Superior temporal gyrus (tissue), 1 donor: ENCODE data around the gene CALML6.

Source experiments
- DNase-seq: peaks from one replicate; pipeline ENCODE4 v3.0.0-alpha.2; 2016; ENCODE audit errors: extremely low spot score

Gene CALML6

GRCh38 chr1:1942753-1943656 is 27.9 kb downstream of the CALML6 start:
- no peak for DNase-seq

GRCh38 chr1:1943834-1944570 is 28.9 kb downstream of the CALML6 start:
- peak; percentile 41 for DNase-seq

GRCh38 chr1:1945782-1946393 is 30.8 kb downstream of the CALML6 start:
- DNase-seq: no peak

- no peak for DNase-seq
Observed at GRCh38 chr1:1946540-1946939, 31.5 kb downstream of the CALML6 start.

GRCh38 chr1:1947493-1947892 is 32.4 kb downstream of the CALML6 start:
- DNase-seq: no peak

GRCh38 chr1:1948783-1949182 is 33.7 kb downstream of the CALML6 start:
- no peak for DNase-seq

GRCh38 chr1:1950940-1951339 is 35.9 kb downstream of the CALML6 start:
- DNase-seq: no peak

GRCh38 chr1:1954015-1954414 is 39.0 kb downstream of the CALML6 start:
- no peak for DNase-seq

GRCh38 chr1:1954831-1955441 is 39.9 kb downstream of the CALML6 start:
- no peak for DNase-seq

GRCh38 chr1:1955621-1956094 is 40.6 kb downstream of the CALML6 start:
- no peak for DNase-seq

- DNase-seq: no peak
Observed at GRCh38 chr1:1956101-1956500, 41.0 kb downstream of the CALML6 start.

- no peak for DNase-seq
Observed at GRCh38 chr1:1956586-1957532, 41.8 kb downstream of the CALML6 start.

GRCh38 chr1:1957533-1957961 is 42.5 kb downstream of the CALML6 start:
- DNase-seq: no peak

GRCh38 chr1:1958071-1958541 is 43.0 kb downstream of the CALML6 start:
- no peak for DNase-seq

- no peak for DNase-seq
Observed at GRCh38 chr1:1959459-1959839, 44.4 kb downstream of the CALML6 start.

- DNase-seq: peak; percentile 72
Observed at GRCh38 chr1:1959840-1960479, 44.9 kb downstream of the CALML6 start.

GRCh38 chr1:1960480-1961196 is 45.6 kb downstream of the CALML6 start:
- peak; percentile 38 for DNase-seq

GRCh38 chr1:1962752-1963151 is 47.7 kb downstream of the CALML6 start:
- no peak for DNase-seq

GRCh38 chr1:1963570-1963969 is 48.5 kb downstream of the CALML6 start:
- no peak for DNase-seq
